ENCODE results near the gene NMNAT3.

NMNAT3 gene

GRCh38 chr3:139534455-139534812, 143.3 kb downstream of the NMNAT3 start:
- no peaks in the 10 kb centered on the region for H4K20me1 ChIP-seq (ENCODE audit: insufficient read depth)
- H3K27me3 ChIP-seq (ENCODE audit: insufficient read depth, low read depth), result no peaks in the 10 kb centered on the region
- peaks cover 89% of the 10 kb centered on the region for H3K4me1 ChIP-seq (ENCODE audit: low read depth, poor library complexity, severe bottlenecking)
- no peak overlapping the region for H3K4me3 ChIP-seq (IDR thresholded peaks at IDR 0.05; ENCODE audit: insufficient read depth, low read depth, low read length)
- peak overlapping the region; percentile 38; the same call in 1 of the 2 replicates for H2AFZ ChIP-seq (ENCODE audit: low read depth)
- no peaks in the 10 kb centered on the region for H3K79me2 ChIP-seq (ENCODE audit: insufficient read depth, low read depth)
- no peaks in the 10 kb centered on the region for H3K36me3 ChIP-seq (ENCODE audit: insufficient read depth)
- TF ChIP-seq CTCF (conservative IDR thresholded peaks at IDR 0.05; ENCODE audit: low read depth, low read length), result no peak
- peak overlapping the region; percentile 65 for H3K9ac ChIP-seq
- H3K27ac ChIP-seq, result peak overlapping the region; percentile 96
- peak overlapping the region; percentile 99 for H3K4me2 ChIP-seq

GRCh38 chr3:139533781-139534454, 143.9 kb downstream of the NMNAT3 start:
- TF ChIP-seq CTCF (conservative IDR thresholded peaks at IDR 0.05; ENCODE audit: low read depth, low read length), result no peak
- no peaks in the 10 kb centered on the region for H3K36me3 ChIP-seq (ENCODE audit: insufficient read depth)
- H3K4me3 ChIP-seq (IDR thresholded peaks at IDR 0.05; ENCODE audit: insufficient read depth, low read depth, low read length), result no peak overlapping the region
- peaks cover 89% of the 10 kb centered on the region for H3K4me1 ChIP-seq (ENCODE audit: low read depth, poor library complexity, severe bottlenecking)
- no peaks in the 10 kb centered on the region for H3K79me2 ChIP-seq (ENCODE audit: insufficient read depth, low read depth)
- peak overlapping the region; percentile 38 for H2AFZ ChIP-seq (ENCODE audit: low read depth)
- no peaks in the 10 kb centered on the region for H4K20me1 ChIP-seq (ENCODE audit: insufficient read depth)
- peak overlapping the region; percentile 99 for H3K4me2 ChIP-seq
- peak overlapping the region; percentile 96 for H3K27ac ChIP-seq
- no peaks in the 10 kb centered on the region for H3K27me3 ChIP-seq (ENCODE audit: insufficient read depth, low read depth)
- peak overlapping the region; percentile 65 for H3K9ac ChIP-seq

DNA sequence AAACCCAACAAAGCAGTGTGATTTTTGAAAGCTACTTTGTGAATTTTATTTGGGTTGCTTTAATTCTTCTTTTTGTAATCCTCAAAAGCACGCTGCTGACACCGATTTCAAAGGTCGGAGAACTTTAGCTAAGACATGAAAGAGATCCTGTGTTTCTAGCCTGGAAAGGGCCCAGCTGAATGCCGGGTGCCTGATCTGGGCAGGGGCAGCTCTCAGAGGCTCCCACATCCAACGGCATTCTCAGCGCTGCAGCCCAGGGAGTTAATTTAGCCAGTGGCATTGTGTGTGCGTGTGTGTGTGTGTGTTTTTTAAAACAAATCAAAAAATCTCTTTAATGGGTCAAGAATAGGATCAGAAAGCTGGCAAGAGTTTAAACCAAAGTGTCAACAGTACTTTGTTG, 144.8 kb downstream of the NMNAT3 start:
- Histone ChIP-seq H3K79me2 (ENCODE audit: insufficient read depth, low read depth) (no peaks in the 10 kb centered on the region), H4K20me1 (ENCODE audit: insufficient read depth) (no peaks in the 10 kb centered on the region), H3K36me3 (ENCODE audit: insufficient read depth) (no peaks in the 10 kb centered on the region), H3K27ac (peak overlapping the region; percentile 96), H3K27me3 (ENCODE audit: insufficient read depth, low read depth) (no peaks in the 10 kb centered on the region), H3K4me3 (IDR thresholded peaks at IDR 0.05; ENCODE audit: insufficient read depth, low read depth, low read length) (no peak overlapping the region), H3K9ac (peak overlapping the region; percentile 65; the same call in 1 of the 2 replicates), H3K4me1 (ENCODE audit: low read depth, poor library complexity, severe bottlenecking) (peaks cover 80% of the 10 kb centered on the region), H3K4me2 (peak overlapping the region; percentile 99), H2AFZ (ENCODE audit: low read depth) (peak overlapping the region; percentile 38)
- TF ChIP-seq CTCF (conservative IDR thresholded peaks at IDR 0.05; ENCODE audit: low read depth, low read length), result no peak

- peak overlapping the region; percentile 99; the same call in 1 of the 2 replicates for H3K4me2 ChIP-seq
- no peaks in the 10 kb centered on the region for H3K36me3 ChIP-seq (ENCODE audit: insufficient read depth)
- H4K20me1 ChIP-seq (ENCODE audit: insufficient read depth), result no peaks in the 10 kb centered on the region
- no peak overlapping the region; the same call in 1 of the 2 replicates for H3K27ac ChIP-seq
- H3K4me1 ChIP-seq (ENCODE audit: low read depth, poor library complexity, severe bottlenecking), result peaks cover 58% of the 10 kb centered on the region
- H3K27me3 ChIP-seq (ENCODE audit: insufficient read depth, low read depth), result no peaks in the 10 kb centered on the region
- no peak for TF ChIP-seq CTCF (conservative IDR thresholded peaks at IDR 0.05; ENCODE audit: low read depth, low read length)
- H3K9ac ChIP-seq, result no peak overlapping the region
- H3K4me3 ChIP-seq (IDR thresholded peaks at IDR 0.05; ENCODE audit: insufficient read depth, low read depth, low read length), result no peak overlapping the region
- no peaks in the 10 kb centered on the region for H3K79me2 ChIP-seq (ENCODE audit: insufficient read depth, low read depth)
- no peak overlapping the region for H2AFZ ChIP-seq (ENCODE audit: low read depth)
These were observed 147.1 kb downstream of the NMNAT3 start for GRCh38 chr3:139530717-139531116.
